HK-2 (cell line): ENCODE results near the gene SDR39U1.

Experiments
- DNase-seq: peaks from one replicate; pipeline ENCODE4 v3.0.0-alpha.2; 2018; ENCODE audit not compliant: unreplicated experiment

Gene SDR39U1

DNA sequence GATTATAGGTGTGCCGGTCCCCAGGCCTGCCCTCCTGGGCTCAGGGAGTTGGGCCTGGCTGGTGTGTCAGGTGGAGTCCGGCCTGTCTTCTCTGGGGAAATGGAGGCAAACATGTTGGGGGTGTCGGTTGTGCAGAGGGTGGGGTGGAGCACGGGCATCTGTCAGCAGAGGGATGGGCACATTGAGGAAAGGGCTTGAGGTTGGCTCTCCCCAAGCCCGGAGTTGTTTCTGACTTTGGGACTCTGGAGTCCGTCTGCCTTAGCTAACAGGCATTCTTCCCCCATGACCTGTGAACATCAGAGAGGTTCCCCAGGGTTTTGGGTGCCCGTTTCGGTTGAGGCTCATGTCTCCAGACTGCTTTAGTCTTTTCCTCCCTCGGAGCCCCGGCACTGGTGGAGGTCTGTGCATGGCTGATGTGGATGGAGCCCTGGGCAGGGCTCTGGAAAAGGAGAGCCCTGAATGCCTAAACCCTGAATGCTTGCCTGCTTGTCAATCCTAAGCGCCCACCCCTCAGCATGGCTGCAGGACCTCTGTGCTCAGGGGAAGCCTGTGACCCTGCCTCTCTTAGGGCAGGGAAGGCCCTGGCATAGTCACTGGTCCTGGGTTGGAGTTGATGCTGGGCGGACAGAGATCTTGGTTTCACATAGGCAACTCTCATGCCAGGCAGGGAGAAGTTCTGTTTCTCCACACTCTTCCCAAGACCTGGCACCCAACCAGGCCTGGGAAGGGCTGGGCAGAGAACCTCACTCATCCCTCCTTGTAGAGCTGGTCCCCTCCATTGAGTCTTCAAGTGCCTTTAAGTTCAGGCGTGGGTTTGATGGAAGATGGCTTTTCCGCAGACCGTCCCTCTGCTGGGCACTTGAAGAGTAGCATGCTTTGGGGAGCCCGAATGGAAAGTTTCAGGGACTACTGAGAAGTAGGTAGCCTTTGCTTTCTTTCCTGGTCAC is 30.9 kb downstream of the SDR39U1 start:
- DNase-seq: peak; percentile 24

DNA sequence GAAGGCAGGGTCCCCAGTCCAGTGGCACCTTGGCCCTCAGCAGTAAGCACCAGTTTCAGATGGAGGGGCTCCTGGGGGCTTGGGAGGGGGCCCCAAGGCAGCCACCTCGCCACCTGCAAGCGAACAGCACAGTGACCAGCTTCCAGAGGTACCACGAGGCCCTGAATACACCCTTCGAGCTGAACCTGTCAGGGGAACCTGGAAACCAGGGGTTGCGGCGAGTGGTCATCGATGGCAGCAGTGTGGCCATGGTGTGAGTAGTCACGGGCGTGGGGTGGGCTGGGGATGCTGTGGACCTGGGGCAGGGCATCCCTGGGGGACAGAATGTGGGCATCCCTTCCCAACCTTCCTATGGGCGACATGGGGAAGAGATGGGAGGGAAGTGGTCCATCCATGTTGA is 32.6 kb downstream of the SDR39U1 start:
- DNase-seq: no peak

DNA sequence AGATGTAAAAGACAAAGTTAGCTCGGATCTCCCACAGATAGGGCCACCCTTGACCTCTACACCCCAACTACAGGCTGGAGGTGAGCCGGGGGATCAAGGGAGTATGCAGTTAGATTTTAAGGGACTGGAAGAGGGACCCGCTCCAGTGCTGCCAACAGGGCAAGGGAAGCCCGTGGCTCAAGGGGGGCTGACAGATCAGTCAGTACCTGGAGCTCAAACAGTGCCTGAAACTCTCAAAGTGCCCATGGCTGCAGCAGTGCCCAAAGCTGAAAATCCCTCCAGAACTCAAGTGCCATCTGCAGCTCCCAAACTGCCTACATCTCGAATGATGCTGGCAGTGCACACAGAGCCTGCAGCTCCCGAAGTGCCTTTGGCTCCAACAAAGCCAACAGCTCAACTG is 33.4 kb downstream of the SDR39U1 start:
- no peak for DNase-seq

DNA sequence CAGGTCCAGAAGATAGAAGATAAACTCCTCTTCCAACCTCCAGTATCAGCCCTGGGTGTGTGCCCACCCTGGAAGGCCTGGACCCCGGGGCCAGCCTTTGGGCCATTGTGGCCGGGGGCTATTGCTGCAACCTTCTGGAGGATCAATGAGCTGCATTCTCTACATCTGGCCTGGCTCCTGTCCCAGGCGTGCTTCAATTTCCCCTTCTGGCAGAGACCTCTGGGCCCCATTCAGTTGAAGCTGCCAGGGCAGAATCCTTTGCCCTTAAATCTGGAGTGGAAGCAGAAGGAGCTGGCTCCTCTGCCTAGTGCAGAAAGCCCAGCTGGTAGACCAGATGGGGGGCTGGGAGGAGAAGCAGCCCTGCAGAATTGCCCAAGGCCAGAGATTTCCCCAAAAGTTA is 33.8 kb downstream of the SDR39U1 start:
- DNase-seq: no peak

DNA sequence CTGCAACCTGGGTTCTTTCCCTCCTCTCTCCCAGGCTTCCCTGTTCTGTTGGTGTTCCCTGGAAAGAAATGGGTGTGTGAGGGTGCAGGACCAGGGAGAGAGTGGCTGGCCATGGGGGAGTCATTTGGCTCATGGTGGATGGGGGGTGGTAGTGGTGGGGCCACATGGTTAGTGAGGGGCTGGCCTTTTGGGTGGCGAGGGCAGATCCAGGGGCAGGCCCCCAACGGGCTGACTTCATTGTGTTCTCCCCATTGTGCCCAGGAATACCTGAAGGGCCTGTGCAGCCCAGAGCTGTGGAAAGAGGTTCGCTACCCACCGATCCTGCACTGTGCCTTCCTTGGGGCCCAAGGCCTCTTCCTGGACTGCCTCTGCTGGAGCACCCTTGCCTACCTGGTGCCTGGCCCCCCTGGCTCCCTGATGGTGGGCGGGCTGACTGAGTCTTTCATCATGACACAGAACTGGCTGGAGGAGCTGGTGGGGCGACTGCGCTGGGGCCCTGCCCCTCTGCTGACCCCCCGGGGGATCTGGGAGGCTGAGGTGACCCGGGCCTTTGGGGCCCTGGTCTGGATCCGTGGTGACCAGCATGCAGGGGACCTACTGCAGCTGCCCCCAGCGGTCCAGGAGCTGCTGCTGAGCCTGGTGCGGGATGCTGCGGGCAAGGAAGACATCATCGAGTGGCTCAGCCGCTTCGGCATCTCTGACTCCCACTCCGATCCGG is 34.8 kb downstream of the SDR39U1 start:
- no peak for DNase-seq

DNA sequence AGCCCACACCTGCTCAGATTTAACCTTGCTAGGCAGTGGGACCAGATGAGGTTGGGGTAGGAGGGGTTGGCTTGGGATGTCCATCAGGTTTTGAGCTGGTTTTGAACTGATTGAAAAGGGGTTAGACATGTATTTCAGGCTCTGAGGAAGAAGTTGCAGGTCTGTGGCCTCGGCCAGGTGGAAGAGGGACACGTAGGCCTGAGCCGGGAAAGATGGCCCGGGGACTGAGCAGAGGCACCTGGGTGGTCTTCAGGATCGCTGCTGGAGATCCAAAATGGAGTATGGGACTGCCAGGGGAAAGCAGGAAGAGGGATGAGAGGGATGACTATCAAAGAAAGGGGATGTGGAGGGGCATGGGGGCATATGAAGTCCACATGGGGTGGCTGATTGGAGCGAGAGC is 36.2 kb downstream of the SDR39U1 start:
- no peak for DNase-seq

DNA sequence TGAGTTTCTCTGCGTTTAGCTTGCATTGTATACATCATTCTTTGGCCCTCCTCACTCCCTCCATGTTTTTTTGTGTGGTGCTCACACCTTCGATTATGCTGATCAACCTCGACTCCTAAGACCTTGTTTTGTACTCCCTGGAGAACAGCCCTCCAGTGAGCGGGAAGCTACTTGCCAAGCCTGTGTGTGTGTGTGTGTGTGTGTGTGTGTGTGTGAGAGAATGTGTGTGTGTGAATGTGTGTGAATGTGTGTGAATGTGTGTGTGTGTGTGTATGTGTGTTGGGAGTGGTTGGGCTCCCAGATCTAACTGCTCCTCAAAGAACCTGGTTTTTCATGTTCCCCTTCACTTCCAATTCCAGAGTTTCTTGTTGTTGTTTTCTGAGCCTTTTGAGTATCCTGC is 37.8 kb downstream of the SDR39U1 start:
- no peak for DNase-seq

DNA sequence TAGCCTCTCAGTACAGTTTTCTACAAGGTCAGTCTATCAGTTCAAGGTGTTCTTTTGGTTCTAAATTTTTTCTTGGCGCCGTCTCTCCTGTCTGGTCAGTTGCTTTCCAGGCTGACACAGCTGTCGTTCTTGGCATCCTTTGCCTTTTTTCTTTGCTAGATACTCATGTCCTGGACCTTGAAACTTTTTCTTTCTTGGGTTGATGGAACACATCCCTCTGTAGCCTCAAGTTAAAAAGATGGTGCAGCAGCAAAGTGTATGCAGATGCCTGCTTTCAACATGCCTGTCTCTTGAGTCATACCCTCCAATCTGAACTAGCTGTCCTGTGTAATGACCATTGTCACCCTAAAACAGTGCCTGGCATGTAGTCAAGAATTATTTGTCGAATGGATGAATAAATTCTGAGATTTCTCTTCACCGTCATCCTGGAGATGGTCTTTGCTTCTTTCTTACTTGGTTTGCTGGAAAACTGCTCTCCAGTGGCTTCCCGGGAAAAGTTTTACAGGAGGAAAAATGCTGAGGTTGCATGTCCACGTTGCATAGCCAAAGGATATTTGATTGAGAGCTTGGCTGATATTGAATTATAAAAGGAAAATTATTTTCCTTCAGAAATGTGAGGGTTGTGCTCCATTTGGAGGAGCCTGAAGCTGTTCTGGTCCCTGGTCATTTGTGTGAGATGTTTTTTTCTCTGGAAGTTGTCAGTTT is 39.1 kb downstream of the SDR39U1 start:
- no peak for DNase-seq

DNA sequence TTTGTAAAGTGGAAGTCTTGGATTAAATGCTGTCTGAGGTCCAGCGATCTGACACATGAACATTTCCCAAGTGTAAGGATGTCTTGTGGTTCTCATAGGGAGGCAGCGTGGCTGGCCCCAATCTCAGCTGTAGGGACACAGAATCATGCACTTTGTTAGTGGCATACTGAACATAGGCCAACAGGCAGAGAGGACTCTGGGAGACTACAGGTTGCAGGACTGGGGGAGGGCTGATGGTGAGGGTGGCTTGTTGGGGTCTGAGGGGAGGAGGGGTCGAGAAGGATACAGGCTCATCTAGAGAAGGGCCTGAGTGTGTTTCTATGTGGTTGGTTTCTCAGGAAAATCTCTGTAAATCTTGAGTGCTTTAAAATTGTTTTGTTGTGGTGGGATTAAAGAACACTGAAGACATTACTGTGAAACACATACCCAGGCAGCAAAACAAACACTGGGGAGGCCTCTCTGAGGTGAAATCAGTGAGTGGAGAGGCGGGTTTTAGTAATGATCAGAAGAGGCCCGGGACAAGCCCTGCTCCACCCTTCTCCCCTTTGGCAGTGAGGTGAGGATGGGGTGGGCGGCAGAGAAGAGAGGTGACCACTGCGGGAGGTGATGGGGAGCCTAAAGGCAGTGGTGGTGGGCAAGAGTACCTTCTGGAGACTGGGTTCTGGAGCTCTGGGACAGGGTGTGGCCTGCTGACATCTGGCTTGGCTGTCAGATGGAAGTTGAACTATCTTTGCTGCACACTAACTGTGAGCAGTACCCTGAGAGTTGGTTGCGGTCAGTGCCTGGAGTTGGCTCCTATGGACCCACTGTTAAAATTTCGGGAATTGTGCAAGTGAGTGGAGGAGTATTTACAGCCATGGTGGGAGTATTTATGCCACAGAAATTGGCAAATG is 40.5 kb downstream of the SDR39U1 start:
- DNase-seq: no peak

DNA sequence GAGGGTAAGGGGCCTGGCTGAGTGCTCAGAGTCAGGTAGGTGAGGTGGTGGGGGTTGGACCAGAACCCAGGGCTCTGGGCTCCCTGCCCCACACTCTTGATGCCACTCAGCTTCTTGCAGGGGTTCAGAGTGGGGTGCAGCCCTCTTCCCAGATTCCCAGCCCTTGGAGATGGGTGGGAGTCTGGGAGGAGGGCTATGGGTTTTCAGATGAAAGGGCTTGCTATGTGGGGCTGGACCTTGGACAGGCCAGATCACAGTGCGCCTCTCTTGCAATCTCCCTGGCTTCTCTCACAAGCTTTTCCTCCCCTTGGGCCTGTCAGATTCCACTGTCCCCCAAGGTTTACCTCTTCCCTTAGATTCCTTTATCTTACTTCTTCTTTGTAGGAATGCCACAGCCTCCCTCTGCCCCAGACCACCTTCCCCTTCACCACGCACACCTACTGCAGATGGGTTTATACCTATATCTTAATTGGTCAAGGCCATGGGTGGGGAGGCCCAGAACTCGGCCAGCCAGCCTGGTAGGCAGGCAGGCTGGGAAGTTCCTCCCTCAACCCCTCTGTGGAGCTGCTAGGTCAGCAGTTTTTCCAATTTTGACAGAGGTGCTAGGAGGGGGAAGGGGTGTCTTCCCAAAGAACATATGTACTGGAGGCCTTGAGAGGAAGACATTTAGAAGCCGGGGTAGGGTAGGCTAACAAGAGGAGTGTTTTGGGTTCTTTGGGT is 42.4 kb downstream of the SDR39U1 start:
- no peak for DNase-seq

DNA sequence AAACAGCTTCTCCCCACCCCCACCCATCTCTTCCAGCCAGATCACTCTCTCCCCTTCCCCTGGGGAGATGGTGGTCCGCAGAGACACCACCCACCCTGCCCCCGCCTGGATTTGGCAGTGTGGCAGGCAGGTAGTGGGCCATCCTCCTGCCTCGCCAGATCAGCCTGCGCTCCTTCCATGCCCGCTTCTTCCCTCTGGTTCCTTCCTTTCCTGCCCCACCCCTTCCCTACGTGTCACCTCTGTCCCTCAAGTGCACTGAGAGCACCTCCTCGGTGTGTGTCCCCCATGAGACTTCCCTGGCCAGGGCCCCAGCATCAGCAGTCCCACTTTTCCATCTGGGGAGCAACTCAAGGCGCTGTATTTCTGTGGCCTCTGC is 43.1 kb downstream of the SDR39U1 start:
- DNase-seq: no peak

DNA sequence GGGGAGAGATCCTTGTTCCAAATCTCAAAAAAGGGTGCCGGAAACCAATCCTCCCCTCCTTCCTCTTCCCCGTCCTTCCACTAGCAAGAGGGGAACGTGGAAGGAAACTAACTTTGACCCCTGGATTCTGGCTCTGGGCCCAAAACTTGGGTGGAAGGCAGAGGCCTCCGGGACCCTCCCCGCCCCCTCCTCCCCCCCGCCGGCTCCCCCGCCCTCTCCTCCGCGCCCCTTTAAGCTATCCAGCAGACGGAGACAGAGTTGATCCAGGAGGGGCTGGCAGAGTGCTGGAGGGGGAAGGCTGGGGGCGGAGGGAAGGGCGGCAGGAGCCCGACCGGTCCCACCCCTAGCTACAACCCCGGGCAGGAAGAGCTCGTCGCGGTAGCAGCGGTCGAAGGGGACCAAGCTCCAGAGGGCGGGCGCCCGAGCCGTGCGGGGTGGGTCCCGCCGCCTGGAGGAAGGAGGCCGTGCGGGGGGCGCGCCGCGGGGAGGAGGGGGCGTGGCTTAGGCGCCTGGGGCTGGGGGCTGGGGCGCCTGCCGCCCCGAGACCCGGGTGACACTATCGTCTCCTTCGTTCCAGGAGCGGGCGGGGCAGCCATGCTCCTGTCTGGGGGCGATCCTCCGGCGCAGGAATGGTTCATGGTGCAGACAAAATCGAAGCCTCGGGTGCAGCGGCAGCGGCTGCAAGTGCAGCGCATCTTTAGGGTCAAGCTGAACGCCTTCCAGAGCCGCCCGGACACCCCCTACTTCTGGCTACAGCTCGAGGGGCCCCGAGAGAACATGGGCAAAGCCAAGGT is 43.7 kb downstream of the SDR39U1 start, which contains the start of gene NYNRIN:
NYNRIN (plus strand) TSS at position 351 of the 794 bp plus-strand sequence; CDS start at position 595, 244 bp downstream.
- DNase-seq: no peak

DNA sequence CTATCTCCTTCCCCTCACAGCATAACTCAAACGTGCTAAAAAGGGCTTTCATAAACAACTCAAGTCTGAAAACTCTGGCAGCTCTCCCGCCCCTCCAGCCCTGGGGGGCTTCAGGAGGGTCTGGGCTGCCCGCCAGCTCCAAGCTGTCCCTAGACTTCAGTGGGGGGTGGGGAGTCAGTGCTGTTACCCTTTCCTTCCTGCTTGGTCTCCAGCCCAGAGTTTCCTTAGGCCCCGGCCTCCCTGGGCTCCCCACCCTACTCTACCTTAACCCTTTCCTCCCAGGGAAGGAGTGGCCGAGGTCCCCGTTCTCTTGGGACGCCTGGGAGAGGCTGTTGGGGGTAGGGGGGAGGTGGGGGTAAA is 44.3 kb downstream of the SDR39U1 start:
- DNase-seq: no peak

DNA sequence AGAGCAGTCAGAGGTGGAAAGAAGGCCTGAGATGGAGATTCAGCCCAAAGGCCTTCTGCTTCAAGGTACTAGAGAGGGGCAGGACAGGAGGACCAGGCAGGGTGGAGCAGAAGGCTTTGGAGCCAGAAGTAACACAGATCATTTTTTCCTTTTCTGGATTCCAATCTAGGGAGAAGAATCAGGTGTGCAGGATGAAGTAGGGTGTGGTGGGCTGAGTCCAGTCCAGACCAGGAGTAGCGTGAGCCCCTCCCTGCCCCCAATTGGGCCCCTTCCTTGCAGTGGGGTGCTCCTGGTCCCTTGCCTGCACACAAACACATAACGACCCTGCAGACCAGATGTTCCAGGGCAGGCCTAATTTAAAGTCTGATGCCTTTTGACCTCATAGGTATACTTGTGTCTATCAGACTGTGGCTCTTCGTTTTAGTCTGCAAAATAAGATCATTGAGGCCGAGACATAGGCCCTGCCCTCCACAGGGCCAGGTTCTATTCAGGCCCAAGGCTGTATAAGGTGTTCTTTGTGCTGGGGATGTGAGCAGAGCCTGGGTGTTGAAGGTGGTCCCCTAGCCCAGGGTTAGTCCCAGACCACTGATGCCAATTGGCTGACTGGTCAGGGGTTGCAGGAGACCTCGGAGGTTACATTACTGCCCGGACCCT is 44.8 kb downstream of the SDR39U1 start:
- no peak for DNase-seq

DNA sequence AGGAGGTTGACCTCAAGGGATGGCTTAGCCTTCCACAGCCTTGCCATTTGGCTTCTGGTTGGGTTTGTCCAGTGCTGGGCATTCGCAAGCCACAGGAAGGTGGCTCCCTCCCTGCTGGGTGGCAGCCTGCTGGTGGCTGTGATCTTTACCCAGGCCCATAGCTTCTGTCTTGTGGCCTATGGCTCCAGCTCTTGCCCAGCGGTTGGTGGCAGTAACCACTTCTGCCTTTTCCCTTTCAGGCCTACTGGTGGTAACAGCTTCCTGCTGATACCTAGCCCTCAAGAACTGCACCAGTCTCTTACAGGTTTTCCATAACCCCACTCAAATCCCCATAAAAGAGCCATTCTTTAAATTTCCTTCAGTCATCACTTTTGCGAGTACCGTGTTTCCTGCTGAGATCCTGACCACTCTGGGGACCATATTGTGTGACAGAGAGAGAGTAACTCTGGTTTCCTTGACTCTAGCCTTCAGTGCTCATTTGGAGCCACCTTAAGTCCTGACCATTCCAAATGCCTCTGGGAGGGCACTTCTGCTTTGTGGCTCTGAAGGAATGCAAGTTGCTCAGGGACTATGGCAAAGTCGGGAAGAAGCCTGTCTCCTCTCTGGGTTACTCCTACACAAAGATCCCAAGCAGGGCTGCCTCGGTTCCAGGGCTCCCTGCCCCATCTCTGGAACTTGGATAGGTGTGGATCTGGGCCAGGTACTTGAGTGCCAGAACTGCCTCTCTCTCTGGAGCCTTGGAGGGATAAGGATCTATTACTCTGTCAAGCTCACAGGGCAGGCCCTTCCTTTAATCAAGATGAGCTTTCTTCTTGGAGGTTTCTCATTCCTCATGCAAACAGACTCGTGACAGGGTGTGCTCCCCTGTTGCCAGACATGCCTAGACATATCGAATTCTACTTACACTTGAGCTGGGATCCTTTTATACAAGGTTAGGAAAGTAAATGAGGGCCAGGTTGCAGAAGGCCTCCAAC is 46.7 kb downstream of the SDR39U1 start:
- no peak for DNase-seq

DNA sequence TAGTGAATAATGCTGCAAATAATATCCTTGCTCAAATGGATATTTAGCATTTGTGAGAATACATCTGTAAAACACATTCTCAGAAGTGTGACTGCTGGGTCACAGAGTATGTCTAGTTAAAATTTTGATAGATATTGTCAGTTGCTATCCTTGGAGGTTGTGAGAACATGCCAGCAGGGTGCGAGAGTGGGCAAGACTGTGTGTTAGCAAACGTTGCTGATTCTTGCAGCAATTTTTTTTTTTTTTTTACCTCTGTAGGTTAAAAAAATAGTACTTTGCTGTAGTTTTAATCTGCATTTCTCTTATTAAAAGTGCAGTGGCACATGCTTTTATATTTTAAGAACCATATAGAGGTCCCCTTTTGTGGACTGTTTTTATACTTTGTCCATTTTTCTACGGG is 48.3 kb downstream of the SDR39U1 start:
- DNase-seq: no peak

DNA sequence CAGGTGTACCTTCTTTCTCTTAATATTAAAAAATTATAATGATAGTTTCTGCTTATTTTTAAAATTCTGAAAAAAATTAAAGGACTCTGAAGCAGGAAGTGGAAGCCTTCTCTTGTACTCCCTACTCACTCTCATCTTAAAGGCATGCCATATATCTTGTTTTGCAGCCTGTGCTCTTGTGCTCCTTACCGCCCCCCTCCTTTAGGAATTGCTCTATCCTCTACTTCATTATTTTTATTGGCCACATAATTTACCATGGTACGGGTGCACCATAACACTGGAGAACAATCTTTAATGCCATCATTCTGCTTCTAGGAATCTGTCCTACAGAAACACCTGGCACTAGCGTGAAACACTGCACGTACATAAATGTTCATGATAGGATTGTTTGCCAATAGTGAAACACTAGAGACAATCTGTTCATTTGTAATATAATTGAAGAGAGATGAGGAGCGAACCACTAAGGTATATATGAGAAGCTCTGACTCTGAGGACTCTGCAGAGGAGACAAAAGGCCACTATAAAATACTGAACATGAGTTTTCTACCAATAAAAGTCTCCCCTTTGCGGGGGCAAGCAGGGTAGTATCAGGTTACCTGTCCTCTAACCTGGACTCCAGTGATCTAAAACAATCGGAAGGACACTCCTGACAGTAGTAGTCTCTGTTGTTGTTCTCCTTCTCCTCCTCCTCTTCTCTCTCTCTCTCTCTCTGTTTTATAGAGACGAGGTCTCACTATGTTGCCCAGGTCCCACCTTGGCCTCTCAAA is 50.1 kb downstream of the SDR39U1 start:
- no peak for DNase-seq
